Limb (tissue), 2 donors: ENCODE measurements around the gene SLC6A8.
A peak's percentile ranks its signal among the peaks of the same experiment; 100 is the strongest.
"Not testable (repeated sequence)": the region's sequence is repeated elsewhere in the genome, so short reads cannot be mapped to it uniquely, and the experiment has no call there.

ENCODE experiments used
- DNase-seq, 2 donors: peaks; one replicate each; pipeline ENCODE4 v3.0.0-alpha.2; 2016; ENCODE audit errors: extremely low spot score in 2 of 2

Gene SLC6A8

GRCh38 chrX:153730115-153730514 lies 42.4 kb downstream of the SLC6A8 start:
- DNase-seq = not testable (repeated sequence)

GRCh38 chrX:153731117-153731844 lies 43.6 kb downstream of the SLC6A8 start:
- no peak for DNase-seq

- no peak for DNase-seq
Observed at GRCh38 chrX:153731845-153732215, 44.1 kb downstream of the SLC6A8 start.

DNA sequence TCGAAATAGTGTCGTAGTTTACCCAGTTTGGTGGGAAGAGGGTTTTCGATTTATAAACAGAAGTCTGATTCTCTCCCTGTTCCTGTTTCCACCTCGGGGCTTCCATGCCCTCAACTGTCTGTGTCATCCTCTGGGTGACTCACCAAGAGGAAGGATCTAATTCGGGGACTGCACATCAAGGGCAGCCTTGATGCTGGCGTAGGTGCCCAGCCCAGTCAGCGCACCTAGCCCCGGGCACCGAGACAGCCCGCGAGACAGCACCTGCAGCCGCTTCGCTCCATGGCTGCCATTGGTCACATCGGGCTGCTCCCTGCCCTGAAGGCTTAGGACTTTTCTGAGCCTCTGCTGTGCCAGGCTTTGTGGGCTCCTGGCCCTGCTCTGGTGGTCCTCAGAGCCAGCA lies 44.7 kb downstream of the SLC6A8 start:
- no peak for DNase-seq

- DNase-seq = no peak
Observed at GRCh38 chrX:153733651-153734240, 46.0 kb downstream of the SLC6A8 start.

DNA sequence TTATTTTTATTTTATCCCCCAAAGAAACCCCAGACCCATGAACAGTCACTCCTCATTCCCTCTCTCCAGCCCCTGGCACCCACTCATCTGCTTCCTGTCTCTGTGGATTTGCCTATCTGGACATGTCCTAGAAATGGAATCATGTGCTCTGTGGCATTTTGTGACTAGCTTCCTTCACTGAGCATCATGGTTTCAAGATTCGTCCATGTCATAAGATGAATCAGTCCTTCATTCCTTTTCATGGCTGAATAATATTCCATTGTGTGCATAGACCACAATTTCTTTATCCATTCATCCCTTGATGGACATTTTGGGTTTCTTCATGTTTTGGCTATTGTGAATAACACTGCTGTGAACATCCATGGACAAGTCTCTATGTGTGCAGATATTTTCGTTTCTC lies 47.1 kb downstream of the SLC6A8 start:
- no peak for DNase-seq

DNA sequence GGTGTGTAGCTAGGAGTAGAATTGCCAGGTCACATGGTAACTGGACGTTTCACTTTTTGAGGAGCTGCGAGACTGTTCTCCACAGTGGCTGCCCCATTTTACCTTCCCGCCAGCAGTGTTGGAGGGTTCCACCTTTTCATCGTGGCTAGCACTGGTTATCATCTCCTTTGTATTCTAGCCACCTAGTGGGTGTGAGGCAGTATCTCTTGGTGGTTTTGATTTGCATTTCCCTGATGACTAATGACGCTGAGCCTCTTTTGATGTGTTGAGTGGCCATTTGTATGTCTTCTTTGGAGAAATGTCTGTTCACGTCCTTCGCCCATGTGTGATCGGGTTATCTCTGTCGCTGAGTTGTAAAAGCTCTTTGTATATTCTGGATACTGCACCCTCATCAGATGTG lies 47.5 kb downstream of the SLC6A8 start:
- no peak for DNase-seq

DNA sequence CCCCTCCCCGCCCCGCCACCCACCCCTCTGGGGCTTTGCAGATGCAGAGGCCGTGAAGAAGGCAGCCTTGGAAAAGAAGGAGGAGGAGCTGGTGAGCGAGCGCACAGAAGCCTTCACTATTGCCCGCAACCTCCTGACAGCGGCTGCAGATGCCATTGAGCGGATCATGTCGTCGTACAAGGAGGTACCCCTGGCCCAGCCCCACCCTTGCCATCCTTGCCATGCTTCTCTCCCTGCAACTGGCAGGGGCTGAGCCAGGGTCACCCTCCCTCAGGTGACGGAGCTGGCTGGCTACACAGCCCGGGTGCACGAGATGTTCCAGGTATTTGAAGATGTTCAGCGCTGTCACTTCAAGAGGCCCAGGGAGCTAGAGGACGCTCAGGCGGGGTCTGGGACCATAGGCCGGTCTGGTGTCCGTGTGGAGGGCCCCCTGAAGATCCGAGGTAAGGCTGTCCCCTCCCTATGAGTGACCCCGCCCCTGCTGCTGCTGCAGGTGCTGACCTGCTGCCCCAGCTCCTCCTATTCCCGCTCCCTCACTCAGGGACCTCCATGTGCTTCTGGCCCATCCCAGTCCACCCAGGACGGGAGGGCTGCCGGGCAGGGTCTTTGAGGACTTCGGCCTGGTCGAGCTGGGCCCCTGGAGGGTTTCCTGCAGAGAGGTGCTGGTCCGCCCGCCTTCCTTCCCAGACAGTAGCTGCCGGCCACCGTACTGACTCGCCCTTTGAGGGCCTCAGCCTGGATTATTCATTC lies 48.5 kb downstream of the SLC6A8 start:
- DNase-seq = no peak

- no peak for DNase-seq
Observed at GRCh38 chrX:153736871-153737441, 49.2 kb downstream of the SLC6A8 start.

GRCh38 chrX:153738056-153738605 lies 50.4 kb downstream of the SLC6A8 start:
- DNase-seq = no peak

GRCh38 chrX:153739754-153740486 lies 52.2 kb downstream of the SLC6A8 start:
- DNase-seq = no peak

GRCh38 chrX:153740631-153741222 lies 53.0 kb downstream of the SLC6A8 start:
- no peak for DNase-seq

DNA sequence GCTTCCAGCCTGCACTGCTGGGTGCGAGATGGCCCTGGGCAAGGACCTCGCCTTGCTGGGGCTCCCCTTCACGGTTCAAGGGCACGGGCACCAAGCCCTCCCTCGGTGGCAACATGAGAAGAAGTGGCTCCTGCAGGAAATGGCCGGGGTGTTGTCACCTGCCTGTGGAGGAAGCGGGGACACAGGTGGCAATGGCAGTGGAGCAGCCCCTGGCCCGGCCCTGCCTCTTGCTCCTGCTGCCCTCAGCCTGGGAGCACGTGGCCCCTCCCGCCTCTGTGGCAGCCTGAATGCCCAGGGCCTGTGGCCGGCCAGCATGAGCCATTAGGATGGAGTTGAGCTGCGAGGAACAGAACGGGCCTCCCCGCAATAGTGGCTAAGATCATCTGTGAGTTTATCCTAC lies 53.7 kb downstream of the SLC6A8 start:
- DNase-seq = no peak

DNA sequence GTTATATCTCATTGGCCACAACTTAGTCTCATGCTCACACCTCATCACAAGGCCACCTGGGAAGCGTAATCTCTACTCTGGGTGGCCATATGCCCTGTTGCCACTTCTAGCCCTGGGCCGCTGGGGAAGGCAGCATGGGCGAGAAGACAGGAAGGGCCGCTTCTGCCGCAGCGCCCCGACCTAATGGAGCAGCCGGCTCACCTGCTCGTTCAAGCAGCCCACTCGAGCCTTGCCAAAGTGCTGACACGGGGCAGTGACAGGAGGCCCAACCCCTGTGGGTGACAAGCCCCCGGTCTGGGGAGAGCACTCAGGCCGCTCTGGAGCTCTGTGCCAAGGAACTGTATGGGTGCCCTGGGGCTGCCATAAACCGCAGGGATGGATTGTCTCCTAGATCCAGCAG lies 54.4 kb downstream of the SLC6A8 start:
- not testable (repeated sequence) for DNase-seq

DNA sequence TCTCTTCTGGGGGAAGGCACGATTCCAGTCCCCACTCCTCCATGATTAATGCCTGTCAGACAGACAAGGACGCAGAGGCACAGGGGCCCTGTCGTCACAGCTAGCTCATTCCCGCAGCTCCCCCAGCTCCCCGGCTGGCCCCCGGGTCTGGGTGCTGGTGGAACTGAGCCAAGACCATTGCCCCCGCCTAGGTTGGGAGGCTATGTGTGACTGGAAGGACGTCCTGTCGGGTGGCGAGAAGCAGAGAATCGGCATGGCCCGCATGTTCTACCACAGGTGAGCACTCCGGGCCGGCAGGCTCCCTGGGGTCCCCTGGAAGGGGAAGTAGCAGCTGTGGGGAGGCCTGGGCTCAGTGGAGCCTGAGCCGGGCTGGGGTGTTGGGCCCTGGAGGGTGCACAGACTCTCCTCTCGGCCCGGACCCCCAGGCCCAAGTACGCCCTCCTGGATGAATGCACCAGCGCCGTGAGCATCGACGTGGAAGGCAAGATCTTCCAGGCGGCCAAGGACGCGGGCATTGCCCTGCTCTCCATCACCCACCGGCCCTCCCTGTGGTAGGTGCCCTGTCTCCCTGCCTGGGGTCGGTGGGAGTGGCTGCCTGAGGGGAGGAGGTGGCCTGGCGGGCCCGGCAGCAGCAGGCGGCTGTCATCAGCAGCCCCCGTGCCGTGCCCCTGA lies 55.2 kb downstream of the SLC6A8 start:
- DNase-seq = not testable (repeated sequence)

- DNase-seq = not testable (repeated sequence)
Observed at GRCh38 chrX:153743468-153744209, 55.9 kb downstream of the SLC6A8 start.

GRCh38 chrX:153744210-153745066 lies 56.7 kb downstream of the SLC6A8 start:
- peak in 1 of 2 donors; percentile 62 for DNase-seq

DNA sequence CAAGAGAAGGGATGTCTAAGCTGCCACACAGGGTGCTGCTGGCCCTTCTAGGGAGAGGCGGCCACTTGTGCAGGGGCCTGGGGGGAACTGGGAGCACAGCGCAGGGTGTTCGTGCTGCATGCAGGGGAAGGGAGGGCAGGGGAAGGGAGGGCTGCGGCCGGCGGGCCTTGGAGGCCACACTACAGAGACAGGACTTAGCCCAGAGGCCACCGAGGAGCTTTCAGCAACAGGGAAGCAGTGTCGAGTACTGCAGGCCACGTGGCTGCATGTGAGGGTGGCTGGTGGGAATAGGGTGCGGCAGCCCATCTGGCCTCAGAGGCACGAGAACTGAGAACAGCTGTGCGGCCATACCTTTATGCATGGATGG lies 57.3 kb downstream of the SLC6A8 start:
- DNase-seq = not testable (repeated sequence)
